BE2C (cell line): ENCODE measurements around the gene HEATR5A.
"Not testable (repeated sequence)": the region's sequence is repeated elsewhere in the genome, so short reads cannot be mapped to it uniquely, and the experiment has no call there.

ENCODE experiments used
- DNase-seq: peaks from one replicate; pipeline ENCODE4 v3.0.0-alpha.2; 2020
- H3K27me3 ChIP-seq: fragments of 250-450 bp; sonication (Bioruptor Pico); 2 replicates; pipeline ENCODE4 v1.5.1; 2020; ENCODE audit warnings: mild to moderate bottlenecking
- H3K36me3 ChIP-seq: fragments of 250-450 bp; sonication (Bioruptor Pico); 2 replicates; pipeline ENCODE4 v1.5.1; 2020; ENCODE audit warnings: mild to moderate bottlenecking
- H3K4me1 ChIP-seq: fragments of 250-450 bp; sonication (Bioruptor Pico); 2 replicates; pipeline ENCODE4 v1.5.1; 2020
- H3K4me3 ChIP-seq: 2 replicates; pipeline ENCODE4 v1.5.1; 2011; ENCODE audit warnings: low read depth, low read length
- H3K9me3 ChIP-seq: fragments of 250-450 bp; sonication (Bioruptor Pico); 2 replicates; pipeline ENCODE4 v1.5.1; 2020
- CTCF ChIP-seq: IDR thresholded peaks from 2 replicates; pipeline ENCODE4 v1.5.1; 2012; ENCODE audit warnings: mild to moderate bottlenecking, low read depth, low read length

The HEATR5A gene

DNA sequence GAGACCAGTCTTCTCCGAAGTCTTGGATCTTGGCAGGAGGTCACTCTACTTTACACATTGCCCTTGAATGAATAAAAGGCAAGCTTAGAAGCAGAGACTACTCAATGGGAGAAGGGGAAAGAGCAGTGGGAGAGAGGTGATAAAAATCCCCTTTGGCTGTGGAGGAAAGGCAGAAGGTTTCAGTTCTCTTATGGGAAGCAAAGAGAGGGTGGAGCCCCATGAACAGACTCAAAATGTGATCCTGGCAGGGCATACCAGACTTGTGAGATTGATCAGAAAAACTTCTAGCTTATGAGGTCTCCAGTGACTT is 163.2 kb downstream of the HEATR5A start:
- Histone ChIP-seq H3K4me1 (no peaks in the 10 kb centered on the region), H3K36me3 (no peaks in the 10 kb centered on the region), H3K4me3 (no peak overlapping the region), H3K27me3 (no peaks in the 10 kb centered on the region), H3K9me3 (no peaks in the 10 kb centered on the region)
- DNase-seq = no peak
- no peak for TF ChIP-seq CTCF

DNA sequence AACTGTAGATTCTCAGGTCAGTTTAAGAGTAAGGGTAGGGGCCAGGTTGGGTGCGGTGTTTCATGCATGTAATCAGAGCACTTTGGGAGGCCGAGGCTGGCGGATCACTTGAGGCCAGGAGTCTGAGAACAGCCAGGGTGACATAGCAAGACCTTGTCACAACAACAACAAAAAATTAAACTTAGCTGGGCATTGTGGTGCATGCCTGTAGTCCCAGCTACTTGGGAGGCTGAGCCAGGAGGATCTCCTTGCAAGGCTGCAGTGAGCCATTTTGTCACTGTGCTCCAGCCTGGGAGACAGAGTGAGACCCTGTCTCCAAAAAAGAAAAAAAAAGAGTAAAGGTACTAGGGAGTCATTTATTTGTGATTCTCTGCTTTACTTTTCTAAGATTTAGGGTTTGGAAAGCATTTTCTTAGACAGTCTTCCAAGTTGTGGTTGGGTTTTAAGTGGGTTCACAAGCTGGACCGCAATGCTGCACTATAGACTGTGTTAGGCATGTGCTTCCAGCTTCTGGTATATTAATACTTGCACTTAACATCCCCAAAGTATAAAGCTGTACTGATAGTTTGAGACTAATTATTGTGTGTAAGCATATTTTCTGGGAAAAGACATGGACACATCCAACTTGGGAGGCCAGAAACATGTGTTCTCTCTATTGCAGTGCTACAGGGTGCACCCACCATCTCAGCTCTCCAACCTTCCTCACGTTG is 163.7 kb downstream of the HEATR5A start:
- no peaks in the 10 kb centered on the region for H3K4me1 ChIP-seq
- no peak overlapping the region for H3K4me3 ChIP-seq
- H3K27me3 ChIP-seq = no peaks in the 10 kb centered on the region
- H3K9me3 ChIP-seq = no peaks in the 10 kb centered on the region
- TF ChIP-seq CTCF = no peak
- no peak for DNase-seq
- no peaks in the 10 kb centered on the region for H3K36me3 ChIP-seq

GRCh38 chr14:31255918-31256317 is 164.4 kb downstream of the HEATR5A start:
- not testable (repeated sequence) for H3K27me3 ChIP-seq, H3K36me3 ChIP-seq, DNase-seq, H3K4me3 ChIP-seq, H3K4me1 ChIP-seq, H3K9me3 ChIP-seq

- DNase-seq = no peak
- Histone ChIP-seq H3K4me1 (no peaks in the 10 kb centered on the region), H3K36me3 (no peaks in the 10 kb centered on the region), H3K9me3 (no peaks in the 10 kb centered on the region), H3K4me3 (no peak overlapping the region), H3K27me3 (no peaks in the 10 kb centered on the region)
- no peak for TF ChIP-seq CTCF
These were observed 165.1 kb downstream of the HEATR5A start for GRCh38 chr14:31255286-31255685.

GRCh38 chr14:31253746-31254471 is 166.4 kb downstream of the HEATR5A start:
- DNase-seq = no peak
- H3K36me3 ChIP-seq = no peaks in the 10 kb centered on the region
- no peak overlapping the region for H3K4me3 ChIP-seq
- no peaks in the 10 kb centered on the region for H3K27me3 ChIP-seq
- TF ChIP-seq CTCF = no peak
- H3K4me1 ChIP-seq = no peaks in the 10 kb centered on the region
- H3K9me3 ChIP-seq = no peaks in the 10 kb centered on the region

GRCh38 chr14:31252865-31253264 is 167.5 kb downstream of the HEATR5A start:
- TF ChIP-seq CTCF = no peak
- no peak overlapping the region for H3K4me3 ChIP-seq

More at GRCh38 chr14:31252865-31253264, 167.5 kb downstream of the HEATR5A start:
- H3K4me1 ChIP-seq = no peaks in the 10 kb centered on the region
- H3K27me3 ChIP-seq = no peaks in the 10 kb centered on the region
- DNase-seq = no peak
- H3K36me3 ChIP-seq = no peaks in the 10 kb centered on the region
- H3K9me3 ChIP-seq = no peaks in the 10 kb centered on the region
